Neuronal stem cell (in vitro differentiated cells): Measurements from ENCODE around the gene NMUR1.

Experiments used
- DNase-seq: peaks from one replicate; pipeline ENCODE4 v3.0.0-alpha.2; 2013; ENCODE audit warnings: low spot score
- H2AFZ ChIP-seq: one replicate; pipeline ENCODE4 v1.6.1; 2013; ENCODE audit warnings: mild to moderate bottlenecking, low read length, inconsistent platforms
- H2AK5ac ChIP-seq: 2 replicates; pipeline ENCODE4 v1.6.1; 2013; ENCODE audit warnings: low read depth, mild to moderate bottlenecking, inconsistent platforms, low read length, moderate library complexity, mixed read lengths
- H2BK120ac ChIP-seq: 2 replicates; pipeline ENCODE4 v1.6.1; 2013; ENCODE audit warnings: low read depth, mild to moderate bottlenecking, inconsistent platforms, low read length, moderate library complexity, mixed read lengths
- H2BK12ac ChIP-seq: one replicate; pipeline ENCODE4 v1.6.1; 2013; ENCODE audit warnings: low read length, inconsistent platforms
- H2BK15ac ChIP-seq: 2 replicates; pipeline ENCODE4 v1.6.1; 2013; ENCODE audit warnings: mild to moderate bottlenecking, low read length, inconsistent platforms, mixed read lengths
- H2BK5ac ChIP-seq: one replicate; pipeline ENCODE4 v1.6.1; 2013; ENCODE audit warnings: inconsistent platforms, mild to moderate bottlenecking, low read length, moderate library complexity
- H3K14ac ChIP-seq: one replicate; pipeline ENCODE4 v1.6.1; 2013; ENCODE audit warnings: low read length, inconsistent platforms
- H3K18ac ChIP-seq: 2 replicates; pipeline ENCODE4 v1.6.1; 2013; ENCODE audit warnings: low read length, inconsistent platforms
- H3K23ac ChIP-seq: 2 replicates; pipeline ENCODE4 v1.6.1; 2013; ENCODE audit warnings: low read depth, mild to moderate bottlenecking, mixed read lengths, low read length, inconsistent platforms; ENCODE audit not compliant: poor library complexity
- H3K27ac ChIP-seq: replicated peaks from 3 replicates; pipeline ENCODE4 v1.5.1; 2013; ENCODE audit warnings: low read length, inconsistent platforms
- H3K27me3 ChIP-seq, 3 experiments: 2 replicates each; pipeline ENCODE4 v1.6.1; 2013; ENCODE audit warnings: low read length in 3 of 3, mild to moderate bottlenecking in 2 of 3, inconsistent platforms in 1 of 3, low read depth in 1 of 3, mixed read lengths in 1 of 3, moderate library complexity in 1 of 3; ENCODE audit not compliant: control insufficient read depth in 3 of 3, insufficient read depth in 3 of 3
- H3K36me3 ChIP-seq, 2 donors: replicated peaks in 1 of 2; 2 replicates each; pipeline ENCODE4 v1.6.1; 2013; ENCODE audit warnings: low read length in 2 of 2; ENCODE audit not compliant: control insufficient read depth in 2 of 2, insufficient read depth in 2 of 2
- H3K4ac ChIP-seq: 2 replicates; pipeline ENCODE4 v1.6.1; 2013; ENCODE audit warnings: inconsistent platforms, mild to moderate bottlenecking, low read length, moderate library complexity
- H3K4me1 ChIP-seq, 2 donors: 1 replicate in 1 of 2; 2 replicates in 1 of 2; pipeline ENCODE4 v1.6.1; 2013; ENCODE audit warnings: low read length in 2 of 2, low read depth in 1 of 2; ENCODE audit not compliant: control insufficient read depth in 2 of 2, insufficient read depth in 1 of 2
- H3K4me2 ChIP-seq: one replicate; pipeline ENCODE4 v1.6.1; 2013; ENCODE audit warnings: mild to moderate bottlenecking, low read length, inconsistent platforms; ENCODE audit not compliant: insufficient read depth, poor library complexity, severe bottlenecking
- H3K4me3 ChIP-seq, 2 donors: 2 replicates each; pipeline ENCODE4 v1.5.1; 2013; ENCODE audit warnings: low read length in 2 of 2, mild to moderate bottlenecking in 2 of 2, inconsistent platforms in 1 of 2, moderate library complexity in 1 of 2
- H3K79me1 ChIP-seq: one replicate; pipeline ENCODE4 v1.6.1; 2013; ENCODE audit warnings: low read depth, mild to moderate bottlenecking, inconsistent platforms, low read length, moderate library complexity
- H3K9ac ChIP-seq: one replicate; pipeline ENCODE4 v1.6.1; 2013; ENCODE audit warnings: mild to moderate bottlenecking, low read depth, low read length, inconsistent platforms; ENCODE audit not compliant: poor library complexity
- H3K9me3 ChIP-seq, 2 donors: replicated peaks in 1 of 2; 2 replicates each; pipeline versions ENCODE3 to v1.6.1; 2013; ENCODE audit warnings: low read length in 2 of 2, mild to moderate bottlenecking in 2 of 2, inconsistent platforms in 1 of 2, low read depth in 1 of 2, mixed read lengths in 1 of 2, moderate library complexity in 1 of 2; ENCODE audit not compliant: control insufficient read depth in 2 of 2, insufficient read depth in 1 of 2
- H4K8ac ChIP-seq: one replicate; pipeline ENCODE4 v1.6.1; 2013; ENCODE audit warnings: low read depth, mild to moderate bottlenecking, inconsistent platforms, low read length, moderate library complexity
- H4K91ac ChIP-seq: one replicate; pipeline ENCODE4 v1.6.1; 2013; ENCODE audit warnings: low read length, low read depth, mild to moderate bottlenecking, inconsistent platforms; ENCODE audit not compliant: poor library complexity
- WGBS, 2 donors: extraction: QIAGEN DNeasy Blood & Tissue Kit; methylation state at CpG; one replicate each; pipeline ENCODE4 v1.1.7; 2013; ENCODE audit warnings: missing lambda C conversion rate in 2 of 2, mixed read lengths in 1 of 2; ENCODE audit not compliant: insufficient read length in 2 of 2, insufficient replicate concordance in 1 of 2; ENCODE audit errors: extremely low coverage in 2 of 2; 5-methylcytosine and 5-hydroxymethylcytosine counted together

Gene NMUR1

DNA sequence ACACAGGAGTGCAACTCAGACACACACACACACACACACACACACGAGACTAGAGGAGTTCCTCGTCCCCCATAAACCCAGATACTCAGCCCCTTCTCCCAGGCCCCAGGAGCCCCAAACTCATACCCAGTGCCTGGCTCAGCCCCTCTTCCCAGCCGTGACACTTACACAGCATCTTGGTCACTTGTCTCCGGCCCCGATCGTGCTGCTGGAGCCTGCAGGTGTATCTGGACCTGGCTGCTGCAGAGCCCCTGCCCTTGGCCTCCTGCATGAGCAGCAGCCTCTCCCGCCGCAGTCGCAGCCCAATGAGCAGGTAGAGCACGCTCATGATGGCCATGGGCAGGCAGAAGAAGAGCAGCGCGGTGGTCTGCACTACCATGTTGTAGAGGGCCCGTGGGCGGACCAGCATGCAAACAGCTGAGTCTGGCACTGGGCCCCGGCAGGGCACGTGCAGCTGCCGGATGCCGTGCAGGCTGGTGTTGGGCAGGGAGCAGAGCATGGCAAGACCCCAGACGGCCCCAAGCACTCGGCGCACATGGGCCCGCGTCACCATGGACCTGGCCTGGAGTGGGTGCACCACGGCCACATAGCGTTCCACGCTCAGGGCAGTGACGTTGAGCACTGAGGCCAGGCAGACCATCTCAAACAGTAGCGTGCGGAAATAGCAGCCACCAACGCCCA is 2.1 kb downstream of the NMUR1 start:
- peaks cover 0 to 6% of the 10 kb centered on the region in 2 donors for H3K9me3 ChIP-seq
- H4K91ac ChIP-seq: no peak overlapping the region
- H2AK5ac ChIP-seq: peak overlapping the region; percentile 70
- H3K23ac ChIP-seq: peak overlapping the region; percentile 85
- peak overlapping the region; percentile 39 for H2BK5ac ChIP-seq
- no peak overlapping the region for H2BK120ac ChIP-seq
- DNase-seq: no peak
- no peak overlapping the region for H4K8ac ChIP-seq
- H3K27ac ChIP-seq: no peak overlapping the region
- H2AFZ ChIP-seq: no peak overlapping the region
- no peak overlapping the region for H2BK15ac ChIP-seq
- H3K36me3 ChIP-seq: no peaks in the 10 kb centered on the region
- H3K79me1 ChIP-seq: no peaks in the 10 kb centered on the region
- peak overlapping the region; percentile 69 for H3K4ac ChIP-seq
- no peak overlapping the region for H2BK12ac ChIP-seq
- H3K27me3 ChIP-seq: peaks cover 2 to 58% (median 18%) of the 10 kb centered on the region in 3 experiments
- H3K9ac ChIP-seq: peak overlapping the region; percentile 30
- no CpG with 5 or more reads among the region's 30 CpGs for WGBS, 2 donors
- no peak overlapping the region for H3K4me2 ChIP-seq
- peaks cover 0 to 2% of the 10 kb centered on the region in 2 donors for H3K4me1 ChIP-seq
- H3K4me3 ChIP-seq: peak overlapping the region in 1 of 2 donors; percentile 27
- H3K14ac ChIP-seq: peak overlapping the region; percentile 71
- peak overlapping the region; percentile 48 for H3K18ac ChIP-seq

DNA sequence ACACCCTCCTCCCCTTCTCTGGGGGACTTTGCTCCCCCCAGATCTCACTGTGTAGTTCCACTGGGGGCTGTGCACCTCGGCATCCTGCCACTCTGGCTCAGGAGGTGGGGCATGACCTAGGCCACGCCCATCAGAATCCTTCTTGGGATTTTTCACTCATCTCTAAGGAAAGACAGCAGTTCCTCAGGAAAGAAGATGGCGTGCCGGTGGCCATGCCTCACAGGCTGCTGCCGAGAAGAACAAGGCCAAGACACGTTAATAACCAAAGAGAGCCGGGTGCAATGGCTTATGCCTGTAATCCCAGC is 3.2 kb downstream of the NMUR1 start:
- no peak overlapping the region for H3K14ac ChIP-seq
- H4K91ac ChIP-seq: no peak overlapping the region
- H3K4me3 ChIP-seq: no peak overlapping the region
- H3K23ac ChIP-seq: no peak overlapping the region
- no peak overlapping the region for H4K8ac ChIP-seq
- H3K27ac ChIP-seq: no peak overlapping the region
- peaks cover 0 to 6% of the 10 kb centered on the region in 2 donors for H3K9me3 ChIP-seq
- H2BK5ac ChIP-seq: no peak overlapping the region
- no peak overlapping the region for H2BK12ac ChIP-seq
- H2BK15ac ChIP-seq: no peak overlapping the region
- H3K4me1 ChIP-seq: peaks cover 0 to 5% of the 10 kb centered on the region in 2 donors
- H2AK5ac ChIP-seq: peak overlapping the region; percentile 54
- no peak overlapping the region for H3K4me2 ChIP-seq
- H2BK120ac ChIP-seq: no peak overlapping the region
- peak overlapping the region; percentile 45 for H2AFZ ChIP-seq
- H3K18ac ChIP-seq: peak overlapping the region; percentile 70
- H3K79me1 ChIP-seq: no peaks in the 10 kb centered on the region
- no peak overlapping the region for H3K4ac ChIP-seq
- WGBS, 2 donors: no CpG with 5 or more reads among the region's 7 CpGs
- peaks cover 2 to 50% (median 18%) of the 10 kb centered on the region in 3 experiments for H3K27me3 ChIP-seq
- H3K9ac ChIP-seq: no peak overlapping the region
- no peak for DNase-seq
- no peaks in the 10 kb centered on the region for H3K36me3 ChIP-seq

DNA sequence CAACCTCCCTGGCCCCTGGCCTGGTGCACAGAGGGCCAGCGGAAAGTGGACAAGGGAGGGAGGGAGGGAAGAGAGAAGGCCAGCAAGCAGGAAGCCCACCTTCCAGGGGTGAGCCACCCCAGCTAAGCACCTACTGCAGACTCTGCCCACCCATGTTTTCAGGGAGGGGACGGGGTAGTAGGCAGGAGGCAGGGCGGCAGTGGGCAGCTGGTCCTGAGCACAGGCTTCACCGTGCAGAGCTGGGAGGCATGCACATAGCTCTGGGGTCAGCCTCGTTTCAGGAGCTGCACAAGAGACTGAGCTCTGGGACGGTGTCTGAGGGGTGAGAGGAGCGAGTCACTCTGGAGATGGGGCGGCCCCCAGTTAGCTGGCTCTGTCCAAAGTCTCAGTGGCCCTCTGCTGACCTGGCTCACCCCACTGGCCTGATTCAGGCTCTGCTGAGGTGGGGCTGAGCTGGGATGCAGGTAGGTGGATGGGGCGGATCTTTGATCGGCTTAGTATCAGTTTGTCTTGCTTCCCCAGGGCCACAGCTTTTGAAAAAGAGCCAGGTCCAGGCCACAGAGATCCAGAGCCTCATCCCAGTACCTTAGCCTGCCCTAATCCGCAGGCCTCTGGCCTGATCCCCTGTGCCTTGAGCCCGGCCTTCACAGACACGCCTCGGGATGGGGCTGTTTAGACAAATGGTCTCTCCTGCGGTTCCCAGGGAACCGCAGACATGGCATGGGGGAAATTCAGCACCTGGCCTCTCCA is 3.7 kb downstream of the NMUR1 start:
- H3K36me3 ChIP-seq: no peaks in the 10 kb centered on the region
- H3K9me3 ChIP-seq: peaks cover 0 to 6% of the 10 kb centered on the region in 2 donors
- peak overlapping the region; percentile 54 for H2AK5ac ChIP-seq
- H3K4ac ChIP-seq: no peak overlapping the region
- peak overlapping the region; percentile 45 for H2AFZ ChIP-seq
- H3K14ac ChIP-seq: peak overlapping the region; percentile 38
- H3K27me3 ChIP-seq: peaks cover 2 to 44% (median 18%) of the 10 kb centered on the region in 3 experiments
- no peak overlapping the region for H3K23ac ChIP-seq
- H4K91ac ChIP-seq: no peak overlapping the region
- H2BK15ac ChIP-seq: peak overlapping the region; percentile 59
- no peak overlapping the region for H3K27ac ChIP-seq
- no peak for DNase-seq
- no peak overlapping the region for H2BK5ac ChIP-seq
- H3K18ac ChIP-seq: peak overlapping the region; percentile 85
- H3K4me1 ChIP-seq: peaks cover 0 to 3% of the 10 kb centered on the region in 2 donors
- H3K4me3 ChIP-seq: no peak overlapping the region
- WGBS, 2 donors: no CpG with 5 or more reads among the region's 16 CpGs
- peak overlapping the region; percentile 70 for H3K9ac ChIP-seq
- H3K4me2 ChIP-seq: no peak overlapping the region
- H2BK120ac ChIP-seq: no peak overlapping the region
- H2BK12ac ChIP-seq: no peak overlapping the region
- H3K79me1 ChIP-seq: no peaks in the 10 kb centered on the region
- no peak overlapping the region for H4K8ac ChIP-seq
